Activated CD8-positive, alpha-beta memory T cell treated with anti-CD3 and anti-CD28 coated beads, Interleukin-2, amount 50 U/mL, for 4 hours (primary cell): ENCODE results near the gene BMPR1A.

Experiments
- DNase-seq: peaks from one replicate; pipeline ENCODE4 v3.0.0-alpha.2; 2020

The BMPR1A gene

DNA sequence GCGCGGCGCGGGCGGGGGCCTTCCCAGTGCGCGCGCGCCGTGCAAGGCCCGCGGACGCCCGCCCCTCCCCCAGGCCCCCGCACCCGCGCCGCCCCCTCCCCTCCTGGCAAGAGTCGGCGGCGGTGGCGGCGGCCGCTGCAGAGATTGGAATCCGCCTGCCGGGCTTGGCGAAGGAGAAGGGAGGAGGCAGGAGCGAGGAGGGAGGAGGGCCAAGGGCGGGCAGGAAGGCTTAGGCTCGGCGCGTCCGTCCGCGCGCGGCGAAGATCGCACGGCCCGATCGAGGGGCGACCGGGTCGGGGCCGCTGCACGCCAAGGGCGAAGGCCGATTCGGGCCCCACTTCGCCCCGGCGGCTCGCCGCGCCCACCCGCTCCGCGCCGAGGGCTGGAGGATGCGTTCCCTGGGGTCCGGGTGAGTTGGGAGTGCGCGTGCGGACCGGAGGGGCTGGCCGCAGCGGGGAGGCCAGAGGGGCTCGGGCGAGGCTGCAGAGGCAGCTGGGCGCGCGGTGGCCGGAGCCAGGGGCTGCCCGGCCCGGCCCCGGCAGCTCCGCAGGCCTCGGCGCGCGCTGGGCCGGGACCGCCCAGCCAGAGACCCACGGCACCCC is at the start of gene BMPR1A:
TSS of gene BMPR1A (plus strand) at position 109 of the 602 bp plus-strand sequence. CDS start 119,400 bp downstream, outside the sequence.
- DNase-seq: no peak

DNA sequence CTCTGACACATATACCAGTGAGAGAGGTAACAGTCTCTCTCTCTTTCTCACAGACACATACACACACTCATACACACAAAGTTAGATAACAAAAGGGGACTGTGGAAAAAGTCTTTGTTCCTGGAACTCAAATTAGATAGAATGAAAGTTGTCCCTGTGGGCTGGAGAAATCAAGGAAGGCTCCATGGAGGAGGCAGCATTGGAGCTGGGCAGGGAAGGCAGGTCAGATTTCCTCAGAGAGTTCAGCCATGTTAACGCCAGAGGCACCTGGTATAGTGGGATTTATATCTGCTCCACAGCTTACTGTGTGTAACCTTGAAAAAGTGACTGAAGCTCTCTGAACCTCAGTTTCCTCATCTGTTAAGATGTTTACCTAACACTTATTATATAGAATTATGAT is 49.4 kb upstream of the BMPR1A start:
- DNase-seq: no peak

DNA sequence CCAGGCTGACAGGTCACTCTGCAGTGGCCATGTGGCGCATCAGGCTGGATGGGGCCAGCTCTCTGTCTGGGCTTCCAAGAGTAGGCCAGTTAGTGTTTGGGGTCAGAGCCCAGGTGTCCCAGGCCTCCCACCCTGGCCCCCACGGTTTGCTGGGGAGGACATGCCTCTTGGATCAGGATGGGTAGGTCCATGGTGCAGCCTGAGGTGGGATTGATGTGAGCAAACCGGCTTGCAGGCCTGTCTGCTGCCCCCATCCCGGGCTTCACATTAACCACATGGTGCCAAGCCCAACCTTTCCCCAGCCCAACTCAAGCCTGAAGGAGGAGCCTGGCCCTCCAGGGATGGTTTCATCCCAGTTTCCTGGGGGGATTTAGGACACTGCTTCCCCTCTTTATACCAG is 48.9 kb upstream of the BMPR1A start:
- DNase-seq: no peak

DNA sequence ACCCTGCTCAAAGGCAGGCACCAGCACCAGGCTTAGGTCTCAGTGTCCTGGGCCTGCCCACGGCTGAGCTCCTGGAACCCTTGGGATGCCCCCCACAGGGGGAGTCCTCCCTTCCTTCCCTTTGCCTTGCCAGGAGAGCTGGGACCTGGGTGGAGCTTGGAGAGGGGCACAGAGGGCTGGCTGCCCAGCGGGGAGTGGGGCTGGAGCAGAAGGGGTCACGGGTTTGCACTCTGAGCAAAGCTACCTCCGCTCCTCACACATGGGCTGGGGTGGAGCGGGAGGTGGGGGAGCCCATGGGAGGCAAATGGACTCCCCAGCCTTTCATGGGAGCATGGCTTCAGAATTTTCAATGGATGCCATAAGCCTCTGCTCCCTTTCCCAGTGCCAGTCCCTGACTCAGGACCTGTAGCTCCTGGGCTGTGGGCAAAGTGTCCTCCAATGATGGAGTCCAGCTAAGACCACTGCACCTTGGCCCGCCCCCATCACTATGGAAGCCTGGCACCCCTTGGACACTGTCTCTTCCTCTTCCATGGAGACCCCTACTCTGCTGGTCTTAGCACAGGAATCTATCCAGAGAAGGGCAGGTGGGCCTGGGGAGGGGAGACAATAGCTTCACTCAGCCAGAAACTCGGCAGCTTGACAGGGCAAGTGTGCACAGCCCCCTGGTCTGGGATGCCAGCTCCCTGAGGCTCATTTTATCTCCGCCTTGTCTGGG is 48.2 kb upstream of the BMPR1A start:
- DNase-seq: no peak

DNA sequence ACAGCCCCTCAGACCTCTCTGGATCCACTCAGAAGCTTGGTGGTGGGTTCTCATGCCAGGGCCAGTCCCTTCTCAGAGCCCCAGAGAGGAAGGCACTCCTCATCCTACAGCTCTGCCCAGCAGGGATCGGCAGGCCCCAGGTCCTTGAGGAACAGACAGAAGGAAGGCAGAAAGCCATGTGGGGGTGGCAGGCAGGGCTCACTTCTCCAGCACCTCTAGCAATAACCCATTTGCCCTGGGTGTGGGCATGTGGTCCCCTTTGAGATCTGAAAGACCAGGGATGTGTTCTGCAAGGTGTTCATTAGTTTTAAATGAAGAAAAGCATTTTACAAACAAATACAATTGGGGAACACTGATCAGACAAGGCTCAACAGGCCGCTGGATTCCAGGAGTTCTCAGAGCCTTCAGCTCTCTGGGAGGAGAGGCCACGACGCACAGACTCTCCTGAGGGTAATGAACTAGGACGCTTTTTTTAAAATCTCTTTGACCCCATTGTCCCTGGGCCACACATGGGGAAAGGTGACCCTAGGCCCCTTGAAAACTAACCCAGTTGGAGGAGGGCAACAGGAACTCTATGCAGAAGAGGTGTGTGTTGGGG is 47.5 kb upstream of the BMPR1A start:
- DNase-seq: no peak

DNA sequence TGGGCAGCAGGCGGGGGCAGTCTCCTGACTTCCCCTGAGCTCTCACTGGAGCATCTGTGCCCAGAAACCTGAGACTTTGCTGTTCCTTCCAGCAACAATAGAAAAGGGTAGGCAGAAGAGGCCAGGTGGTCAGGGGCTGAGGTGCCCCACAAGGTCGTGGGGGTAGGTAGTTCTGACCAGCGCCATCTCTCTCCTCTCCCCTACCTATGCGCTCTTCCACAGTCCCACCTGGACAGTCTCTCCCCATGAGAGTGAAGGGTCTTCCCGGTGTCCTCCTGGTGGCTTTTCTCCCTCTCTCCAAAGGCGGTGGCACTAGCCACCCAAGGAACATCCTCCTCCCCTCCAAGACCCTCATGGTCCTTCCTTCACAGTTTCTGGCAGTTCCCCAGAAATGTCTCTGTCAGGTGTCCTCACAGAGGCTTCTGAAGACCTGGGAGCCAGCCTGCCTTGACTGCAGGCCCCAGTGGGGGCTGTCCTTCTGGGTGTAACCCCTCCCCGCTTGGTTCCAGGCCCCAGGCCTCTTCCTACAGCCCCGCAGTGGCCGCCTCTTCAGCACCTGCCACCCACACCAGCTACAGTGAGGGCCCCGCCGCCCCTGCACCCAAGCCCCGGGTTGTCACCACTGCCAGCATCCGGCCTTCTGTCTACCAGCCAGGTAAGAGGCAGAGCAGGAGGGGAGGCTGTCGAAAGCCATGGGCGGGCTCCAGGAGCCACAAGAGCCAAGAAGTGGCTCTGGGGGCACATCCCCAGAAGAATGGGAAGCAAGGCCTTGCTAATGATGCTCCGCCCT is 46.8 kb upstream of the BMPR1A start:
- no peak for DNase-seq

DNA sequence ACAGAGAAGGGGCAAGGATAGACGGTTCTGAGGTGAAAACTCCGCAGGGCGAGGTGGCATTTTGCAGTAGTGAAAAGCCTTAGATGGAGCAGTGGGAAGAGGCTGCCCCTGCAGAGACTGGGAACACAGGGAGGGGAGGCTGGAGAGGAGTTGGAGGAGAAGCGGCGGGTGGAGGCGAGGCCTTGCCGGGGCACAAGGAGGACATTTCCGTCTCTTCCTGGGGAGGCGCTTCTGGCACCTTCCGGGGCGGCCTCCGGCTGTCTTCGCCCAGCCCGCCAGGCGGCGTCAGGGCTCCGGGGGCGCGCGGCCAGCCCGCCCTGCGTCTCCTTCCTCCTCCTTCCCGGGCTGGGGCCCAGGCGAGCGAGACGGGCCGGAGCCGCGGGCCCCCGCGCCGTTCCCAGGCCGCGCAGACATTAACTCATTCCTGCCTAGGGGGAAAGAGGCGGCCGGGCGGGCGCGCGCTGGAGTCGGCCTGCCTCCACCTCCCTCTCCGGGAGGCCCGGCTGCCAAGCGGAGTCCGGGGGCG is 45.4 kb upstream of the BMPR1A start:
- DNase-seq: peak; percentile 84

DNA sequence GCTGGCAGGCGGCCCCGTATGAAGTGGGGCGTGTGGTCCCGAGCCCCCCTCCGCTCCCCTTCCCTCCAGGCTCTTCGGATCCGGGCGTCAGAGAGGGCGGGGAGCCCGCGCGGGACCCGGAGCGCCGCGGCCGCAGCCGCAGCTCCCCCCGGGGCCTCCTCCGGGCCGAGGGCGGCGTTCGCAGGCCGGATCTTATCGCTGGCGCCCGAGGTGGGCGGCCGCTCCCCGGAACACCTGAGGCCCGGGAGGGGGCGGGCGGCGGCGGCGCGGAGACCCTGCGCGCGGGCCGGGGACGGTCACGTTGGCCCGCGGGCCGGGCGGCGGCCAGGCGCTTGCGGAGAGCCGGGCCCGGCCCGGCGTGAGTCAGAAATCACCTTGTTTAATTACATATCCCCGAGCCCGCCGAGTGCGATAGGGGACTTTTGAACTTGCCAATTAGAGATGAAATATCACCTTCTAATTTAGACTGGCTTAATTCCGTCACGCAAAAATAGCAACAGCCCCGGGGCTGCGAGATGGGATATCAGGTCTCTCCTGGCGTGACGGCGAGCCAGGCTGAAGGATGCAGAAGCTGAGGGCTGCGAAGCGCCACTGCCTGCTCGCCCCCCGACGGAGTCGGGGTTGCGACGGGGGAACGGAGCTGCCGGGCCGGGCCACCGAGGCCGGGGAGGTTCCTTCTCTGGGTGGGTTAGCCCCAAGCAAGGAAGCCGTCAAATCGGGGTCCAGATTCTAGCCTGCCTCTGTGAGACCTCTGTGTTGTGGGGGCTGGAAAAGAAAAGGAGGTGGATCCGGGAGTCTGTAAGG is 44.7 kb upstream of the BMPR1A start:
- peak; percentile 56 for DNase-seq

DNA sequence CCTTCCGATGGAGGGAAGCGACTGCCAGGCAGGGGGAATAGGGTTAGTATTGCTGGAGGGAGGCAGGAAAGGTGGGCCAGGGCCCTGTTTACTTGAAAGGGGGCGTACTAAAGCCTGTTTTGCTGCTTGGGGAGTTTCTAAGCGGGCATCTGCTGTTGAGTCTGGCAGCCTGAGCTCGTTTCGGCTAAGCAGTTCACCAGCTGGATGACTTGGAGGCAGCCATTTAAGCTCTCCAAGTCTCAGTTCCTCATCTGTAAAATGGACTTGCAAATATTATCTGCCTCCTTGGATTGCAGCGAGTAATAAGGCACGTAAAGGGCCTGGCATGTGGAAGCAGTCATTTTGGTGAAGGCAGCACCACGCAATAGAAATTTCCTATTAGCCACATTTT is 44.1 kb upstream of the BMPR1A start:
- no peak for DNase-seq

DNA sequence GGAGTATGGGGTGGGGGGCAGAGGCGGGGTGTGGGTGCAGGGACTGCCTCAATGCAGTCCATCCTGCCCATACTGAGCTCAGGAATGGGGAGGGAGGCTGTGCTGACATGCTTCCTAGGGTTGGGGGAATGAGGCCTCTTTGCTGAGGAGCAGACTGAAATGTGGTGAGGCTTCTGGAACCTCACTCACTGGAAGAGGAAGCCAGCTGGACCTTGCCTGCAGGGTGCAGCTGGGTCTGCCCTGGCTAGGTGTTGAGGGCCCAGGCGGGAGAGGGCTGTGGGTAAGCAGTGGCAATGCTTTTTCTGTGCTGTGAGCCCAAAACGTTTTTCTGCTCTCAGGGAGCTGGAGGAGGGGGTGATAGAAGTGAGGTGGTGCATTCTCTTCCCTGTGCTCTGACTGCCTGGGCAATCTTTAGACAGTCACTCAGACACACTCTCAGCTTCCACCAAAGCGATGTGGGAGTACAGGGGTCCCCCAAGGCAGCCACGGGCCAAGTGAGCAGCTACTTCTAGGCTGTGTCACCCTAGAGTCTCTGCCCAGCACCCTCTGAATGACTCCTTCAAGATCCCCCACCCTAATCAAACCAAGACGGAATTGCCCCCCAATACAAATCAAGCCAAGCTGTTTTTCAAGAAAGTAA is 41.1 kb upstream of the BMPR1A start:
- no peak for DNase-seq

DNA sequence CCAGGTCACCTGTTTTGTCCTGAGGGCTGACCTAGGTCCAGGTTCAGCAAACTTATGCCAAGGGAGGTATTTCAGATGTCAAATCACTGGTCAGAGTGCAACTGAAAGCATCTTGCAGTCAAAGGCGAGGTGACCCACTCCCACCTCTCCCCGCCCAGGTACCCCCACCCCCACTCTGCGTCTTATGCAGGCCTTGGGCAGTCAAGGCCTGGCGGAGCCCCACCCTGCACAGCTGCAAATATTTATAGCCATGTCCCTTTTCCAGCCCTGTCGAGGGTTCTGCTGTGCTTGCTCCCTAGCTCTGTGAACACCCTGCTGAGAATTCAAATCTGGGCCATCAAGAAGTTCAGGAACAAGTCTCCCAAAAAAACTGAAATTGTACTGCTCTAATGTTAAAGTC is 40.6 kb upstream of the BMPR1A start:
- no peak for DNase-seq

DNA sequence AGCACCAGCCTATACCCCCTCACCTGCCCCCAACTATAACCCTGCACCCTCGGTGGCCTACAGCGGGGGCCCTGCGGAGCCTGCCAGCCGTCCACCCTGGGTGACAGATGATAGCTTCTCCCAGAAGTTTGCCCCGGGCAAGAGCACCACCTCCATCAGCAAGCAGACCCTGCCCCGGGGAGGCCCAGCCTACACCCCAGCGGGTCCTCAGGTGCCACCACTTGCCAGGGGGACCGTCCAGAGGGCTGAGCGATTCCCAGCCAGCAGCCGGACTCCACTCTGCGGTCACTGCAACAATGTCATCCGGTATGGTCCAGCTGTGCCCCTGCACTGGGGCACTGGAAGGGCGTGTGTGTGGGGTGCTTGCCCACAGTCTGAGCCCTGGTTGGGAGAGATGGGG is 40.0 kb upstream of the BMPR1A start:
- no peak for DNase-seq

DNA sequence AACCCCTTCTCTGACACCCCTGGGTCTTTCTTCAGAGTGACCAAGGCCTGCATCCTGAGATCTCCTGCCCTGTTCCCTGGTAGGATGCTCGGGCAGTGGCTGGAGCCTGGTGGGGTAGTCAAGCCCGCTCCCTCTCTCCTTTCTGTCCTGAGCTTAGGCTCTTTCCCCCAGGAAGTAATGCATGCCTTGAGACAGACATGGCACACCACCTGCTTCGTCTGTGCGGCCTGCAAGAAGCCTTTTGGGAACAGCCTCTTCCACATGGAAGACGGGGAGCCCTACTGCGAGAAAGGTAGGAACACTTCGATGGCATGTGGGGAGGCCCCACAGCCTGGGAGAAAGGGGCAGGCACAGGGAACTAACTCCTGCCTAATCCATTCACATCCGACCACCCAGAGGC is 37.9 kb upstream of the BMPR1A start:
- DNase-seq: no peak

DNA sequence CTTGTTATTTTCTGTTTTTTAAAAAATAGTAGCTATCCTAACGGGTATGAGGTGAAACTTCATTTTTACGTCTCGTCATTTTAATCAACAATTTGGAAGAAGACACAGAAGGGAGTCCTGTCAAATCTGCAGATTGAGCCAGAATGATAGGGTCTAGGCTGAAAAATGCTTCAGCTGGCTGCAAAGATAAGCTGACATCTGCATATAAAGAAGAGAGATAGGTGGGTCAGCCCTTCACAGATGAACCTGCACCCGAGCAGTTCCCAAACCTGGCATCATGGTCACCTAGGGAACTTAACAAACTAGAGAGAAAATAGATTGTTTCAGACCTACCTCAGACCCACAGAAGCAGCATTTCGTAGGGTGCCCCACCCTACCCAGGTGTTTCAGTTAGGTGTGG is 35.2 kb upstream of the BMPR1A start:
- DNase-seq: no peak

DNA sequence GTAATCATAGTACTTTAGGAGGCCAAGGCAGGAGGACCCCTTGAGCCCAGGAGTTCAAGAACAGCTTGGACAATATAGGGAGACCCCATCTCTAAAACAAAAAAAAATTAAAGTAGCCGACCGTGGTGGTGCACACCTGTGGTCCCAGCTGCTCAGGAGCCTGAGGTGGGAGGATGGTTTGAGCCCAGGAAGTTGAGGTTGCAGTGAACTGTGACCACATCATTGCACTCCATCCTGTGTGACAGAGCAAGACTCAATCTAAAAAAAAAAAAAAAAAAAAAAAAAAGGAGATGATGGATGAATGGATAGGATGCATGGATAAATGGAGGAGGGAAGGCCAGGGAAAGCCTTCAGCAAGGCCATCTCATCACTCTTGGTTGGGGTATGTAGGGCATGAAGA is 33.4 kb upstream of the BMPR1A start:
- no peak for DNase-seq

DNA sequence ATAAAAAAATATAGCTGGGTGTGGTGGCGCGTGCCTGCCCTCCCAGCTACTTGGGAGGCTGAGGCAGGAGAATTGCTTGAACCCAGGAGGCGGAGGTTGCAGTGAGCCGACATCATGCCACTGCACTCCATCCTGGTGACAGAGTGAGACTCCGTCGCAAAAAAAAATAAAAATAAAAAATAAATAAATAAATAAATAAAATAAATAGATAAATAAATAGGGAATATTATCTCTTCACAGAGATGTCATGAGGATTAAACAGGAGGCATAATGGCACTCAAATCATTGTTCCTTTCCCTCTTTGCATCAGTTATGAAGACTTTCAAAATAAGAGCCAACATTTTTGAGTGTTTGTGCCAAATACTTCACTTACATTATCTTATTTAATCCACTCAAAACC is 32.0 kb upstream of the BMPR1A start:
- DNase-seq: no peak

DNA sequence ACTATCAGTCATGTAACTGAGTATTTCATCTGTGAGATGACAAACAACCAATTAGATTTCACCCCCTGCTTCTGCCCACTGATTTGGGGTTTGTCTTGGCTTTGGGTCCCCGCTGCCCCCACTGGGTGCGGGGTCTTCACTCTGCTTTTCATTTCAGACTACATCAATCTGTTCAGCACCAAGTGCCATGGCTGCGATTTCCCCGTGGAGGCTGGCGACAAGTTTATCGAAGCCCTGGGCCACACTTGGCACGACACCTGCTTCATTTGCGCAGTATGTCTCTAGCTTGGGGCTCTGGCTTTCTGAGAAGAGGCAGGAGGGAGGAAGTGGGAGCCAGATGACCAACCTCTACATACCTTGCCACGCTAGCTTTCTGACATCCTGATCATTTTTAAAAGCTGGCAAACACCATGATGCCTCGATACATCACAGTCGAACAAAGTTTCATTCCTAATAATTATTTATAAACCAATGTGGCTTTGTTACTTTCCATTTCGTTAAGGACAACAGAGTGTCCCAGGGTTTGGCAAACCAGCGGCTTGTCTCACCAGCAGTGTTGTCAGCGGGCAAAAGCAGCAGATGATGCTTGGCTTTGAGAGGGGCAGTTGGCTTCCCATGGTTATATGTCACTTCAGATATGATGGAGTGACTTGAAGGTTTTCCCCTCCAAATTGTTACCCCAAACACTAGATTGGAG is 30.3 kb upstream of the BMPR1A start:
- no peak for DNase-seq

DNA sequence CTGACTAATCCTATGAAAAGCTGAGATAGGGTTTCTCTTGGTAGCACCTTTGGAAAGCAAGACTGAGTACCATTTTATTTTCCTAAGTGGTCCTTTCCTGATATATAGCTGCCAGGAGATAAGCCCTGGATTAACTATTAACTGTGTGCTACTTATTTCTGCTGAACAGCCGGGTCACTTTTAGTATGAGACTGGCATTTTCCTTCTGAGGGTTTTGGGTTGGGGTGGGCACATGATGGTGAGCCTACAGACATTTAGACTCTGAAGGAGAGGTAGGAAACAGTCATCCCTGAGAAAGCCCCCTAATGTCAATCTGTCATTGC is 29.8 kb upstream of the BMPR1A start:
- DNase-seq: no peak

DNA sequence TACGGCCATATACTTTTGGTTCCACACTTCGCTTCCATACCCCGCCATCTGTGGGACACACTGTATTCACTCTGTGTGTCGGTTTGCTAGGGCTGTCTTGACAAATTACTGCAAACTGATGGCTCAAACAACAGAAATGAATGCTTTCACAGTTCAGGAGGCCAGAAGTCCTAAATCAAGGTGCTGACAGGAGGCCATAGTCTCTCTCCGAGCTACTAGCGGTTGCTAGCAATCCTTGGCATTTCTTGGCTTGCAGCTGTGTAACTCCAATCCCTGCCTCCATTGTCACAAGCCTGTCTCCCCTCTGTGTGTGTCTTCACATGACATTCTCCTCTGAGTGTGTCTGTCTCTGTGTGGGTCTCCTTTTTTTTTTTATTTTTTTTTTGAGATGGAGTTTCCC is 28.9 kb upstream of the BMPR1A start:
- DNase-seq: no peak

DNA sequence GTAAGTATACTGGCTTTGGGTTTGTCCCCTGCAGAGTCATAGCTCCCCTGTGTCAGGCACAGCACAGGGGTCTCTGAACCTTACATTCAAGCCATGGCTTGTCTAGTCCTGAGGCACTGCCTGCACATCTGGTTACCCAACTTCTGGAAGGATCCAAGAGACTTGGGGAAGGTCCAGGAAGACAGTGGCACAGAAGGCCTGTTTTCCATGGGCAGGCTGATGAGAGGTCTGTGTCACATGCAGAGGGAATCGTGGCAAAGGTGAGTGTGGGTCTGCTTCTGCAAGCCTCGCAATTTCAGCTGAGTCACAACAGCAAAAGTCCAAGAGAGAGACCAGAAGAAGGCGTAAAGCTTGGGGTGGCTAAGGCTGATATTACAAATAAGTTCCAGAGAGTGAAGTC is 28.4 kb upstream of the BMPR1A start:
- no peak for DNase-seq

DNA sequence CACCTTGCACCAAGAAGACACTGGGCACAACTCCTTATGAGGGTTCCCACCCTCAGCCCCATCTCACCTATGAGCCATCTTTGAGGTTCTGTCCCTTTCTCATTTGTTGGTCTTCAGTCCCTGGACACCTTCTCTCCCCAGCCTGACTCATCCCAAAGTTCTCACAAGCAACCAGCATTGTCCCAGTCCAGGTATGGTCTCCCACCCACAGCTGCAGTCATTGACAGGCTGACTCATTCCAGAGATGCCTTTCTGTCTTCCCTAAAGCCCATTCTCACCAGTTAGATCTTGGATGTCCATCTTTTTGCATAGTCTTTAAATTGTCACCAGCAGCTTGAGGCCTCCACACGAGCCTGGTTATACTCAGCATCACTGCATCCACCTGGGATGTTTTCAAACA is 26.7 kb upstream of the BMPR1A start:
- no peak for DNase-seq

DNA sequence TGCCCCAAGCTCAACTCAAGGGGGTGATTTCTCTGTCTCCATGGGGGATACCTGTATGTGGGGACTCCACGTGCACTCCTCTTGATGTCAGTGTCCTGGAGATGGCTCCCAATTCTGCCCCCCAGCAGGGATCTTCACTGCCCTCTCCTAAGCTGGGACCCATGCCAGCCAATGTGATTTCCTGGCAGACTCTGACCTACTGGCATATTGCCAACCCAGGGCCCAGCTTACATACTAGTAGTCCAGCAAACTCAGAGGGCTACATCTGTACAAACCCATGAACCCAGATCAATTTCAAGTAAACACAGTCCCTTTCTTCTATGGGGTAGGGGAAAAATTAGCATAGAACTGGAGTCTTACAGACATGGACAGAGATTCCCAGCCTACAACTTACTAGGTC is 26.2 kb upstream of the BMPR1A start:
- no peak for DNase-seq
